Right renal pelvis (tissue), 4 donors: ENCODE measurements around the gene GYS1. TPM values are rescaled to one million over a fixed set of nuclear protein-coding genes. Genes with fewer than 3 reads are reported as not detected.
"Not testable (repeated sequence)": the region's sequence is repeated elsewhere in the genome, so short reads cannot be mapped to it uniquely, and the experiment has no call there.

ENCODE experiments used
- DNase-seq, 4 donors: peaks; one replicate each; pipeline ENCODE4 v3.0.0-alpha.2; 2013; ENCODE audit warnings: low read depth in 4 of 4, low spot score in 3 of 4, missing footprints in 1 of 4
- polyA plus RNA-seq, 4 donors: library from polyadenylated mRNA; unstranded; fragments of 120-200 nt; gene quantifications; one replicate each; pipeline ENCODE4 v1.2.1, GENCODE V29; 2013; ENCODE audit not compliant: insufficient read length in 4 of 4

Gene GYS1
- polyA plus RNA-seq, 4 donors = 40.5 to 47.3 (median 41.6) TPM

DNA sequence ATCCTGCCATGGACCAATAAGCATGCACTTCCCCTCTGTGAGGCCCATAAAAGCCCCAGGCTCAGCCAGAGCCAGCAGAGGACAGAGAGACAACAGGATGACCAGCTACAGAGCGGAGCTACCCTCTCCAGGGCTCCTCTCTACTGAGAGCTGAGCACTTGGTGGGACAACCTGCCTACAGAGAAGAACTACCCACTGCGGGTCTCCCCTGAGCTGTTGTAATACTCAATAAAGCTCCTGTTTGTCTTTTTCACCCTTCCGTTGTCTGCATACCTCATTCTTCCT is 45.9 kb downstream of the GYS1 start:
- DNase-seq = no peak

- no peak for DNase-seq
Measured at GRCh38 chr19:48946463-48947257, 46.4 kb downstream of the GYS1 start.

- DNase-seq = no peak
Measured at GRCh38 chr19:48945817-48946216, 47.3 kb downstream of the GYS1 start.

DNA sequence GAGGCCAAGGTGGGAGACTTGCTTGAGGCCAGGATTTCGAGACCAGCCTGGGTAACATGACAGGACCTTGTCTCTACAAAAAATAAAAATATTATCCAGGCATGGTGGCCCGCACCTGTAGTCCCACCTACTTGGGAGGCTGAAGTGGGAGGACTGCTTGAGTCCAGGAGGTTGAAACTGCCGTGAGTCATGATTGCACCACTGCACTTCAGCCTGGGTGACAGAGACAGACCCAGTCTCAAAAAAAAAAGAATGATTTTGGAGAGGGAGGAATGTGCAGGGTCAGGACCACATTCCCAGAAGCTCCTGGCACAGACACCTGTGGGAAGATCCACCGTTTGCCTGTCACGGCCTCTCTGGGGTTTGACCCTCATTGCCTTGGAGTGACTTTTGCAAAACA is 47.7 kb downstream of the GYS1 start:
- no peak for DNase-seq

GRCh38 chr19:48943081-48943480 is 50.0 kb downstream of the GYS1 start:
- no peak for DNase-seq

GRCh38 chr19:48940902-48941301 is 52.2 kb downstream of the GYS1 start:
- no peak for DNase-seq

DNA sequence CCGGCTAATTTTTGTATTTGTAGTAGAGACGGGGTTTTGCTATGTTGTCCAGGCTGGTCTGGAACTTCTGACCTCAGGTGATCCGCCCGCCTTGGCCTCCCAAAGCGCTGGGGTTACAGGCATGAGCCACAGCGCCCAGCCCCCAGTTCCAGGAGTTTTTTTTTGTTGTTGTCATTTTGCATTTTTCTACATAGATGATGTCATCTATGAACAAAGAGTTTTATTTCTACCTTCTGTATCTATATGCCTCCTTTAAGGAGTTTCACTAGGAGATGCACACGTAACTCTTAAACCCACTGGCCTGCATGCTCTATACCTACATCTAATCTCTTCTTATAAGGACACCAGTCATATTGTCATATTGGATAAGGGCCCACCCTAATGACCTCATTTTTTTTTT is 54.9 kb downstream of the GYS1 start:
- no peak for DNase-seq

GRCh38 chr19:48935864-48936263 is 57.2 kb downstream of the GYS1 start:
- DNase-seq = no peak

GRCh38 chr19:48934837-48935236 is 58.3 kb downstream of the GYS1 start:
- no peak for DNase-seq

DNA sequence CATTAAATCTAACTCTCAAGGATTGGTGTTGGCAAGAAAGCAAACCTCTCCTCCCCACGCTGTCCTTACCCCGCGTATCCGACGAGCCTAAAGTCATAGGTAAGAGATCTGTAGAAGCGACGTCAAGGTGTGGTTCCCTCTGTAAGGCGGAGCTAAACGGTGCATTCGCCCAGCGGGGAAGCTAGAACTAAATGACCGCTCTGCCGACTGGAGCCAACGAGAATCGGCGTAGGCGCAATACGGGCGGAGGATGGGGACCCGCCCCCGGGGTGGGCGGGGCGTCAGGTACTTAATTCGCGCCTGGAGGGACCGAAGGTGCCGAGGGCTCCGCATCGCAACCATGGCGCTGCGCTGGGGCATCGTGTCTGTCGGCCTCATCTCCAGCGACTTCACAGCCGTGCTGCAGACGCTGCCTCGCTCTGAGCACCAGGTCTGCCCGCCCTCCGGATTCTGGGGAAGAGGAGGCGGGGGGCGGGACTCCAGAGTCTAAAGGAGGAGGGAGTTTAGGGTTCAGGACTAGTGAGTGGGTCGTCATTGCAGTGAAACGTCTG is 59.7 kb downstream of the GYS1 start, which contains the start of gene DHDH:
Gene DHDH (plus strand): TSS at position 318 of the 551 bp plus-strand sequence. CDS start 23 bp downstream, at position 341.
- DNase-seq = peak; percentile 58 to 70 (median 65)

DNA sequence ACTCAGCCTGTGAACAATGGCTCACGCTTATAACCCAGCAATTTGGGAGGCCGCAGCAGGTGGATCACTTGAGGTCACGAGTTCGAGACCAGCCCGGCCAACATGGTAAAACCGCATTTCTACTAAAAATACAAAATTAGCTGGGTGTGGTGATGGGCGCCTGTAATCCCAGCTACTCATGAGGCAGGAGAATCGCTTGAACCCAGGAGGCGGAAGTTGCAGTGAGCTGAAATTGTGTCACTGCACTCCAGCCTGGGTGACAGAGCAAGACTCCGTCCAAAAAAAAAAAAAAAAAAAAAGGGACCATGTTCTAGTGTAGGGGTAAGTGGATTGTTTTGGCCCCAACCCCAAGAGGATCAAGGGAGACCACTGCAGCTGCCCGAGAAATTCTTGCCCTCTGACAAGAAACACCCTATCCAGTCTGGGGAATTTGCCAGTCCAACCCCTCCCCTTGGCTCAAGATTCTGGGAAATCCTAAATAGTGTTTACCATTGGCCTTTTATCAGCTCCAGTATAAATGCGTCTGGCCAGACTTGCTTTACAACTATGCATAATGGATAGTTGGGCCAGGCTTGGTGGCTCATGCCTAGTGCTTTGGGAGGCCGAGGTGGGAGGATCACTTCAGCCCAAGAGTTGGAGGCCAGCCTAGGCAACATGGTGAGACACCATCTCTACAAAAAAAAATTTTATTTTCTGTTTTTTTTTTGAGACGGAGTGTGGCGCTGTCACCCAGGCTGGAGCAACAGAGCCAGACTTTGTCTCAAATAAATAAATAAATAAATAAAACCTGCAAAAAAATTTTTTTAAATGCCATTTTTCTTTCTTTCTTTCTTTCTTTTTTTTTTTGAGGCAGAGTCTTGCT is 64.7 kb downstream of the GYS1 start:
- no peak for DNase-seq

DNA sequence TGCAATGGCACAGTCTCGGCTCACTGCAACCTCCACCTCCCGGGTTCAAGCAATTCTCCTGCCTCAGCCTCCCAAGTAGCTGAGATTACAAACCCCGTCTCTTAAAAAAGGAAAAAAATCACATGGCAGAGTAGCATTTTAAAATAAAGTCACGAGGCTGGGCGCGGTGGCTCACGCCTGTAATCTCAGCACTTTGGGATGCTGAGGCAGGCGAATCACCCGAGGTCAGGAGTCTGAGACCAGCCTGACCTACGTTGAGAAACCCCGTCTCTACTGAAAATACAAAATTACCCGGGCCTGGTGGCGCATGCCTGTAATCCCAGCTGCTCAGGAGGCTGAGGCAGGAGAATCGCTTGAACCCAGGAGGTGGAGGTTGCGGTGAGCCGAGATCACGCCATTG is 65.4 kb downstream of the GYS1 start:
- DNase-seq = not testable (repeated sequence)

- no peak for DNase-seq
Measured at GRCh38 chr19:48926909-48927308, 66.2 kb downstream of the GYS1 start.

- not testable (repeated sequence) for DNase-seq
Measured at GRCh38 chr19:48925890-48926289, 67.2 kb downstream of the GYS1 start.

DNA sequence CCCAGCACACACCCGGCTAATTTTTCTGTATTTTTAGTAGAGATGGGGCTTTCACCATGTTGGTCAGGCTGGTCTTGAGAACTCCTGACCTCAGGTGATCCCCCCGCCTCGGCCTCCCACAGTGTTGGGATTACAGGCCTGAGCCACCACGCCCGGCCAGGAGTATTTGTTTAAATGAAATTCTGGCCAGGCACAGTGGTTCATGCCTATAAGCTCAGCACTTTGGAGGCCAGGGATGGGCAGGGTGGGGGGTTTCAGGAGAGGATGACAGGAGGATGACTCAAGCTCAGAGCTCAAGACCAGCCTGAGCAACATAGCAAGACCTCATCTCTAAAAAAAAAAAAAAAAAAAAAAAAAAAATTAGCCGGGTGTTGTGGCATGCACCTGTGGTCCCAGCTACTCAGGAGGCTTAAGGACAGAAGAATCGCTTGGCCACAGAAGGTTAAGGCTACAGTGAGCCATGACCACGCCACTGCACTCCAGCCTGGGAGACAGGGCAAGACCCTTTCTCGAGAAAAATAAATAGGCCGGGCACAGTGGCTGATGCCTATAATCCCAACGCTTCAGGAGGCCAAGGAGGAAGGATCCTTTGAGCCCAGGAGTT is 67.8 kb downstream of the GYS1 start:
- DNase-seq = no peak

DNA sequence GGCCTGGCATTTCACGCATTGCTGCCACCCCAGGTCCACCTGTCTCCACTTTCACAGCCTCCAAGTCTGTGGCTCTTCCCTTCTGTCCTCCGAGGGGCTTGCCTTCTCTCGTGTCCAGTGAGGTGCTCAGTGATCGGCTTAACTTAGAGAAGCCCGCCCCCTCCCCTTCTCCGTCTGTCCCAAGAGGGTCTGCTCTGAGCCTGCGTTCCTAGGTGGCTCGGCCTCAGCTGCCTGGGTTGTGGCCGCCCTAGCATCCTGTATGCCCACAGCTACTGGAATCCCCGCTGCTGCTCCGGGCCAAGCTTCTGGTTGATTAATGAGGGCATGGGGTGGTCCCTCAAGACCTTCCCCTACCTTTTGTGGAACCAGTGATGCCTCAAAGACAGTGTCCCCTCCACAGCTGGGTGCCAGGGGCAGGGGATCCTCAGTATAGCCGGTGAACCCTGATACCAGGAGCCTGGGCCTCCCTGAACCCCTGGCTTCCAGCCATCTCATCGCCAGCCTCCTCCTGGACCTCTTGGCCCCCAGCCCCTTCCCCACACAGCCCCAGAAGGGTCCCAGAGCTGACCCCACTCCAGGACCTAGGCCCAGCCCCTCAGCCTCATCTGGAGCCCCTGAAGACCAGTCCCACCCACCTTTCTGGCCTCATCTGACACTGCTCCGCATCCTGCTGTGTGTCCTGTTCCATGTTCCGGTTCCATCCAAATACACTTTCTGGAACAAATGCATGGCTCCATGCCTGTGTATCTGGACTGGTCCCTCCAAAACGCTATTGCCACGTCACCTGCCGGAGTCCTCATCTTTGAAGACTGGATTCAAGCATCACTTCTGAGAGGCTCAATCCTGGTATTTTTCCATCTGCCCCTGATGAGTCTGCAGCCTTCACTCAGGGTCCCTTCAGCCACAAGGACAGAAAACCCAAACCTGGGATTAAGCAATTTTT is 70.3 kb downstream of the GYS1 start:
- no peak for DNase-seq

DNA sequence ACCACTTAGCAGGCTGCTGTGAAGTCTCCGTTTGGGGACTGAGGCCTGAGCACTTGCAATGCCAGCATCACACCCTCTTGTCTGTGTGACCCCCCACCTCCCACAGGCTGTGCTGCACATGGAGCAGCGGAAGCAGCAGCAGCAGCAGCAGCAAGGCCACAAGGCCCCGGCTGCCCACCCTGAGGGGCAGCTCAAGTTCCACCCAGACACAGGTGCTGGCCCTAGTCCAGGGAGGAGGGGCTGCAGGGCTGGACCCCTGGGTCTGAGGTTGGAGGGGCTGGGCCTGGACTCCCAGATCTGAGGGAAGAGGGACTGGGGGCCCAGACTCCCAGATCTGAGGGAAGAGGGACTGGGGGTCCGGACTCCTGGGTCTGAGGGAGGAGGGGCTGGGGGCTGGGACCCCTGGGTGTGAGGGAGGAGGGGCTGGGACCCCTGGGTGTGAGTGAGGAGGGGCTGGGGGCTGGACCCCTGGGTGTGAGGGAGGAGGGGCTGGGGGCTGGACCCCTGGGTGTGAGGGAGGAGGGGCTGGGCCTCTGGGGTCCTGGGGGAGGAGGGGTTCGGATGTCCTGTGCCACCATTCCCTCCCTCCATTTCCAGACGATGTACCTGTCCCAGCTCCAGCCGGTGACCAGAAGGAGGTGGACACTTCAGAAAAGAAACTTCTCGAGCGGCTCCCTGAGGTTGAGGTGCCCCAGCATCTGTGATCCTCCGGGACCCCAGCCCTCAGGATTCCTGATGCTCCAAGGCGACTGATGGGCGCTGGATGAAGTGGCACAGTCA is 71.2 kb downstream of the GYS1 start:
- no peak for DNase-seq

- no peak for DNase-seq
Measured at GRCh38 chr19:48920949-48921348, 72.2 kb downstream of the GYS1 start.

DNA sequence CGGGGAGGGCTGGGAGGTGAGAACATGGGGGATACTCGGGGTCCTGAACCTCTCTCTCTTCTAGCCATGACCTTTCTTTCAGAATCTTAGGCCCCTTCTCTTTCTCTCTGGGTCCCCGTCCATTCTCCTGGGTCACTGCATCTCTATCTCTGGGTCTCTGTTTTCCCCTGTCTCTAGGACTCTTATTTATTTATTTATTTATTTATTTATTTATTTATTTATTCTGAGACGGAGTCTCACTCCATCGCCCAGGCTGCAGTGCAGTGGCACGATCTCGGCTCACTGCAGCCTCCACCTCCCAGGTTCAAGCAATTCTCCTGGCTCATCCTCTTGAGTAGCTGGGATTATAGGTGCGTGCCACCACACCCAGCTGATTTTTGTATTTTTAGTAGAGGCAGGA is 73.8 kb downstream of the GYS1 start:
- DNase-seq = not testable (repeated sequence)
